OCI-LY1 (cell line): ENCODE data around the gene PAPOLA.

Experiments
- H2AFZ ChIP-seq: fragments of 200-600 bp; sonication (generic), shearing (Covaris generic); 2 replicates; pipeline ENCODE4 v1.6.0; 2014; ENCODE audit warnings: antibody characterized with exemption, mild to moderate bottlenecking, low read length
- H3F3A ChIP-seq: fragments of 200-600 bp; sonication (generic), shearing (Covaris generic); 2 replicates; pipeline ENCODE4 v1.6.0; 2014; ENCODE audit warnings: mild to moderate bottlenecking, antibody characterized with exemption, low read length, moderate library complexity; ENCODE audit not compliant: insufficient read depth
- H3K27ac ChIP-seq: fragments of 200-600 bp; sonication (generic); 2 replicates; pipeline ENCODE4 v1.5.1; 2014; ENCODE audit warnings: low read length, mixed run types, mild to moderate bottlenecking, low read depth; ENCODE audit not compliant: poor library complexity, severe bottlenecking
- H3K27me3 ChIP-seq: fragments of 200-600 bp; sonication (generic); 2 replicates; pipeline ENCODE4 v1.6.0; 2014; ENCODE audit warnings: antibody characterized with exemption, mild to moderate bottlenecking, low read length, moderate library complexity; ENCODE audit not compliant: insufficient read depth
- H3K36me3 ChIP-seq: fragments of 200-600 bp; sonication (generic); 2 replicates; pipeline ENCODE4 v1.6.1; 2014; ENCODE audit warnings: mild to moderate bottlenecking, antibody characterized with exemption, low read length, moderate library complexity, mixed read lengths; ENCODE audit not compliant: insufficient read depth
- H3K4me1 ChIP-seq: fragments of 200-600 bp; sonication (generic); 2 replicates; pipeline ENCODE4 v1.5.1; 2014; ENCODE audit warnings: mild to moderate bottlenecking, low read length, moderate library complexity; ENCODE audit not compliant: insufficient read depth, severe bottlenecking
- H3K4me2 ChIP-seq: fragments of 200-600 bp; sonication (generic), shearing (Covaris generic); 2 replicates; pipeline ENCODE4 v1.6.1; 2014; ENCODE audit warnings: low read length
- H3K4me3 ChIP-seq: fragments of 200-600 bp; sonication (generic); 2 replicates; pipeline ENCODE4 v1.5.1; 2014; ENCODE audit warnings: low read length, low read depth, mild to moderate bottlenecking, mixed read lengths; ENCODE audit not compliant: poor library complexity, severe bottlenecking
- H3K79me2 ChIP-seq: fragments of 200-600 bp; shearing (Covaris generic); 2 replicates; pipeline ENCODE4 v1.6.1; 2016; ENCODE audit warnings: mixed run types, low read length, mixed read lengths; ENCODE audit not compliant: insufficient read depth
- H3K9ac ChIP-seq: fragments of 200-600 bp; sonication (generic), shearing (Covaris generic); 2 replicates; pipeline ENCODE4 v1.6.1; 2014; ENCODE audit warnings: mild to moderate bottlenecking, low read length, mixed read lengths
- H3K9me2 ChIP-seq: fragments of 200-600 bp; sonication (generic), shearing (Covaris generic); 2 replicates; pipeline ENCODE4 v1.6.1; 2014; ENCODE audit warnings: low read depth, mild to moderate bottlenecking, low read length, mixed read lengths
- H3K9me3 ChIP-seq: fragments of 200-600 bp; shearing (Covaris generic); 2 replicates; pipeline ENCODE4 v1.6.1; 2014; ENCODE audit warnings: low read length, mixed read lengths
- H4K20me1 ChIP-seq: fragments of 200-600 bp; sonication (generic), shearing (Covaris generic); 2 replicates; pipeline ENCODE4 v1.6.0; 2016; ENCODE audit warnings: mild to moderate bottlenecking, low read length; ENCODE audit not compliant: insufficient read depth
- EZH2 ChIP-seq: fragments of 200-600 bp; sonication (generic), shearing (Covaris generic); IDR thresholded peaks from 2 replicates; pipeline ENCODE4 v1.8.0; 2017; ENCODE audit warnings: borderline replicate concordance, mixed run types, mild to moderate bottlenecking, antibody characterized with exemption, low read length, moderate library complexity, mixed read lengths
- TF ChIP-seq, protein P1 (sequence below): fragments of 200-600 bp; sonication (generic), shearing (Covaris generic); IDR thresholded peaks from 2 replicates; pipeline ENCODE4 v1.5.1; 2017; ENCODE audit warnings: mild to moderate bottlenecking, antibody characterized with exemption, low read length, moderate library complexity, mixed read lengths

The PAPOLA gene

DNA sequence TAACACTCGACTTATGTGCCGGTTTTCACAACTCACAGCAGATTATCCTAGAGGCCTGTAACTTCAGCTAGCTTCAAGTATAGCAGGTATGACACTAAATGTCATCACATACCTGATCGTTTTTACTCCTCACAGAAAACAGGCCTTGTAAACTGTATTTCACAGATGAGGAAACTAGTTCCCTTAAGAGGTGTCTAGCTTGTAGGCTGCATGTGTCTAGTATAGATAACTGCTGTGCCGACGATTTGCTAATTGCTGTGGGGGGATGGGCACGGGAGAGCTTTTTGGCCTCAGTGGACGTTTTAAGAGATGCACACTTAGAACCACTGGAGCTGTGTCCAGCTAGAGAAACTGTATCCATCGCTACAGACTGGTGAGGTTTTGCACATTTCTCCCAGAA is 78.8 kb downstream of the PAPOLA start:
- no peaks in the 10 kb centered on the region for H3F3A ChIP-seq
- H3K4me3 ChIP-seq = no peak overlapping the region
- H3K36me3 ChIP-seq = no peaks in the 10 kb centered on the region
- H4K20me1 ChIP-seq = no peaks in the 10 kb centered on the region
- H3K4me1 ChIP-seq = no peaks in the 10 kb centered on the region
- no peaks in the 10 kb centered on the region for H3K9me3 ChIP-seq
- no peak overlapping the region for H2AFZ ChIP-seq
- H3K79me2 ChIP-seq = no peaks in the 10 kb centered on the region
- no peaks in the 10 kb centered on the region for H3K9me2 ChIP-seq
- H3K9ac ChIP-seq = no peak overlapping the region
- no peak for TF ChIP-seq EZH2
- TF ChIP-seq, protein P1, sequence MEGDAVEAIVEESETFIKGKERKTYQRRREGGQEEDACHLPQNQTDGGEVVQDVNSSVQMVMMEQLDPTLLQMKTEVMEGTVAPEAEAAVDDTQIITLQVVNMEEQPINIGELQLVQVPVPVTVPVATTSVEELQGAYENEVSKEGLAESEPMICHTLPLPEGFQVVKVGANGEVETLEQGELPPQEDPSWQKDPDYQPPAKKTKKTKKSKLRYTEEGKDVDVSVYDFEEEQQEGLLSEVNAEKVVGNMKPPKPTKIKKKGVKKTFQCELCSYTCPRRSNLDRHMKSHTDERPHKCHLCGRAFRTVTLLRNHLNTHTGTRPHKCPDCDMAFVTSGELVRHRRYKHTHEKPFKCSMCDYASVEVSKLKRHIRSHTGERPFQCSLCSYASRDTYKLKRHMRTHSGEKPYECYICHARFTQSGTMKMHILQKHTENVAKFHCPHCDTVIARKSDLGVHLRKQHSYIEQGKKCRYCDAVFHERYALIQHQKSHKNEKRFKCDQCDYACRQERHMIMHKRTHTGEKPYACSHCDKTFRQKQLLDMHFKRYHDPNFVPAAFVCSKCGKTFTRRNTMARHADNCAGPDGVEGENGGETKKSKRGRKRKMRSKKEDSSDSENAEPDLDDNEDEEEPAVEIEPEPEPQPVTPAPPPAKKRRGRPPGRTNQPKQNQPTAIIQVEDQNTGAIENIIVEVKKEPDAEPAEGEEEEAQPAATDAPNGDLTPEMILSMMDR = no peak
- H3K27me3 ChIP-seq = no peaks in the 10 kb centered on the region
- H3K4me2 ChIP-seq = no peak overlapping the region
- H3K27ac ChIP-seq = no peak overlapping the region

DNA sequence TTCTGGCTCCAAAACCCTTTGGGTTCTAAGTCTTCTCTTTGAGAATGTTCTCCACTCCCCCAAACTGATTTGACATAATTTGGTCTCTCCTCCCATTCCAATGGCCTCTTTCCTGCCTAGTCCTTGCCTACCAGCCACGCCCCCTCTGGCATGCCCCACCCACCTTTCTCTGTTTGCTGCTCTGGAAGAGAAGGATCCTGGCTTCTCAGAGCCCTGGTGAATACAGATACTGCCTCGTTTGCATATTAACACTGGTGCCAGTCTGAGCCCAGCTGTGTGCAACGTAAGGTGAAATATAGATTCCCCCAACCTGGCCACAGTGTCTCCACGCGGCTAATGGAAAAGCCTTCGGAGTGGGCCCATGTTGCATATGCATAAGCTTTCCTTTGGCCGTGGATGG is 79.7 kb downstream of the PAPOLA start:
- H3K9me2 ChIP-seq = no peaks in the 10 kb centered on the region
- no peaks in the 10 kb centered on the region for H3K4me1 ChIP-seq
- H3K79me2 ChIP-seq = no peaks in the 10 kb centered on the region
- TF ChIP-seq, protein P1 = no peak
- TF ChIP-seq EZH2 = no peak
- no peak overlapping the region for H3K4me3 ChIP-seq
- H3K9ac ChIP-seq = no peak overlapping the region
- H4K20me1 ChIP-seq = no peaks in the 10 kb centered on the region
- H3K4me2 ChIP-seq = no peak overlapping the region
- no peaks in the 10 kb centered on the region for H3K36me3 ChIP-seq
- no peaks in the 10 kb centered on the region for H3F3A ChIP-seq
- H3K27me3 ChIP-seq = no peaks in the 10 kb centered on the region
- no peak overlapping the region for H2AFZ ChIP-seq
- H3K27ac ChIP-seq = no peak overlapping the region
- no peaks in the 10 kb centered on the region for H3K9me3 ChIP-seq

DNA sequence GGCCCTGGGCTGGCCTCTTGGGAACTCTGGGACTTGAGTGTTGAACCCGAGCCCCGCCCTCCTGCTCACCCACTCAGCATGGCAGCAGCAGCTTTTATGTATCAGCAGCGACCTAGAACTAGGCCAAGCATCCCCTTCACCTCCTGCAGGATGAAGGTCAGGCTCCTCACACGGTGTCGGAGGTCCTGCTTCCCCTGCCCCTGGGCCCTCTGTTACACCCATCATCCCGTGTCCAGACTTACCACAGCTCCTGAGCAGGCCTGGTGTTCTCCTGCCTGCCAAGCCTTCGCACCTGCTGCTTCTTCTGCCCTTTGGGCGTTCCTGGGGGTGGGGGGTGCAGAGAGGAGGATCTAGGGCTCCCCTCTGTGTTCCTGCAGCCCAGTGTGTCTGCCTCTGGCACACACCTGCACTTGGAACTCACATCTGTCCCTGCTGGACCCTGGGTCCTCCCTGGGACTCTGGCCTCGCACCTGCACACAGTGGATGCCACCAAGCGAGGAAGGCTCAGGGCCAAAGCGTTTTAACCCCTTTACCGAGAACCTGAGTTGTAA is 80.3 kb downstream of the PAPOLA start:
- Histone ChIP-seq H3K79me2 (no peaks in the 10 kb centered on the region), H3K36me3 (no peaks in the 10 kb centered on the region), H3K4me3 (no peak overlapping the region), H3K9ac (no peak overlapping the region), H3K27ac (no peak overlapping the region), H3K27me3 (no peaks in the 10 kb centered on the region), H3K4me1 (no peaks in the 10 kb centered on the region), H3F3A (no peaks in the 10 kb centered on the region), H3K4me2 (no peak overlapping the region), H4K20me1 (no peaks in the 10 kb centered on the region), H3K9me2 (no peaks in the 10 kb centered on the region), H2AFZ (no peak overlapping the region), H3K9me3 (no peaks in the 10 kb centered on the region)
- TF ChIP-seq, protein P1 = no peak
- TF ChIP-seq EZH2 = no peak
